Small intestine (tissue), 7 donors: ENCODE results near the gene NBEA. TPM values are rescaled to one million over a fixed set of nuclear protein-coding genes. Genes with fewer than 3 reads are reported as not detected.

Source experiments
- DNase-seq, 2 donors: peaks; one replicate each; pipeline versions ENCODE4 v3.0.0 to v3.0.0-alpha.2; 2013
- FAIRE-seq: peaks from 2 replicates; lab custom pipeline; 2012; peaks lifted over from hg19 to GRCh38; lab: Jason Lieb, UNC
- H3K27ac ChIP-seq, 3 donors: one replicate each; pipeline ENCODE4 v1.5.1; 2013; ENCODE audit warnings: low read length in 2 of 3, mild to moderate bottlenecking in 2 of 3, control low read depth in 1 of 3, inconsistent platforms in 1 of 3, low read depth in 1 of 3, moderate library complexity in 1 of 3
- H3K27me3 ChIP-seq, 3 donors: one replicate each; pipeline ENCODE4 v1.6.1; 2013; ENCODE audit warnings: low read length in 3 of 3, inconsistent platforms in 1 of 3; ENCODE audit not compliant: control insufficient read depth in 3 of 3, insufficient read depth in 3 of 3
- H3K36me3 ChIP-seq, 3 donors: one replicate each; pipeline ENCODE4 v1.6.1; 2013; ENCODE audit warnings: low read length in 3 of 3, inconsistent platforms in 1 of 3, low read depth in 1 of 3, mild to moderate bottlenecking in 1 of 3, moderate library complexity in 1 of 3; ENCODE audit not compliant: control insufficient read depth in 3 of 3, insufficient read depth in 2 of 3
- H3K4me1 ChIP-seq, 3 donors: one replicate each; pipeline ENCODE4 v1.6.1; 2013; ENCODE audit warnings: low read length in 2 of 3, inconsistent platforms in 1 of 3, low read depth in 1 of 3, mild to moderate bottlenecking in 1 of 3, moderate library complexity in 1 of 3; ENCODE audit not compliant: control insufficient read depth in 3 of 3, insufficient read depth in 2 of 3
- H3K4me3 ChIP-seq, 3 donors: one replicate each; pipeline ENCODE4 v1.5.1; 2013; ENCODE audit warnings: low read length in 3 of 3, control low read depth in 1 of 3, inconsistent platforms in 1 of 3, low read depth in 1 of 3, mild to moderate bottlenecking in 1 of 3, moderate library complexity in 1 of 3
- H3K9me3 ChIP-seq, 2 donors: one replicate each; pipeline ENCODE4 v1.6.1; 2013; ENCODE audit warnings: low read depth in 1 of 2, low read length in 1 of 2; ENCODE audit not compliant: control insufficient read depth in 2 of 2, insufficient read depth in 1 of 2
- WGBS, 3 donors: extraction: QIAGEN DNeasy Blood & Tissue Kit; methylation state at CpG; one replicate each; pipeline ENCODE4 v1.1.7; 2013; 5-methylcytosine and 5-hydroxymethylcytosine counted together
- polyA plus RNA-seq, 4 donors: library from polyadenylated mRNA; stranded (reverse) in 3 of 4; unstranded in 1 of 4; fragments of 200-250 nt in 3 of 4; fragments of 120-200 nt in 1 of 4; gene quantifications; one replicate each; pipeline versions ENCODE4 v1.2.1 to v1.2.3, GENCODE V29; 2013
- donor health status: healthy with polysubstance abuse.
- donor health status: control.
- donor health status: control.
- donor health status: Bipolar disorder and iron deficiency.
- donor health status: healthy.

NBEA gene
- polyA plus RNA-seq, 4 donors: 1.1 to 3.1 (median 2.2) TPM

DNA sequence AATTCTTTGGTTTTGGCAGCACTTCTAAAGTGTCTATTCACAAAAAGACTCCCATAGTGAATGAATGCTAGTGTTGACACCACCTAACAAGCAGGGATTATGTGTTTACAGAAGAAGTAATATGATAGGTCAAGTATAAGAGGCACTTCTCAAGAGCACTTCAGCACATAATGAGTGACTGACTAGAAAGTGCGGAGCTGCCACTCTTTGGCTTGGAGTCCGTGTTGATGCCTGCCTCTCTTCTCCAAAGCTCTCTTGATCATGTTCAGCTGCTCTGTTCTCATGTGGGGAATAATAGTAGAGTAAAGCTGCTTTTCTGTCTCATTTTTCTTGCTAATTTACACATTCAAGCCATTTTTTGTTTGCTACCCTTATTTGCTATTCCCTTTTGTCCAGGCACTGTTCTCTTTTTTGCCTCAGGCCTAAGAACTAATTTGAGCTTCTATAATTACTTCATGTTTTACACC lies 557.2 kb downstream of the NBEA start:
- Histone ChIP-seq H3K4me3 (no peak overlapping the region), H3K9me3 (no peaks in the 10 kb centered on the region), H3K4me1 (no peaks in the 10 kb centered on the region), H3K36me3 (no peaks in the 10 kb centered on the region), H3K27me3 (no peaks in the 10 kb centered on the region), H3K27ac (no peak overlapping the region)
- no peak for FAIRE-seq
- no peak for DNase-seq
- WGBS, 3 donors: 76 to 94% (median 87%) methylated on average over 2 of the region's 2 CpGs

DNA sequence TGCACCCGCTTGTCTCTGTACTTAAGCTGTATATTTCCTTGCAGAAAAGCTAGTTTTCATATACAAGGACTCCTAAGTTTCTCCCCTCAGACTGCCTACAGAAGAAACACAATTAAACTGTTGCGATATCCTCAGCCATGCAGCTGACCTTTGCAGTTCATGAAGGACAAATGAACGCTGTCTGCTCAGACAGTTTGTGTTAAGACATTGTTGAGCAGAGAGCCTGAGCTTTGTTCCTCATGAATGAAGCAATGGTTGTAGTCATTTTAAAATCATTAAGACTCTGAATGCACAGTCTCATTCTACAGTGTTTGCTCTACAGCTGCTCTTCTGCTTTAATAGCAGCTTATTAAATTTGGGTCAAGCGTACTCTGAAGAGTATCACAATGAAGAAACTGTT lies 557.6 kb downstream of the NBEA start:
- H3K27me3 ChIP-seq: no peaks in the 10 kb centered on the region
- H3K9me3 ChIP-seq: no peaks in the 10 kb centered on the region
- H3K4me1 ChIP-seq: no peaks in the 10 kb centered on the region
- H3K27ac ChIP-seq: no peak overlapping the region
- H3K4me3 ChIP-seq: no peak overlapping the region
- 83 to 84% (median 83%) methylated on average over 4 of the region's 4 CpGs for WGBS, 3 donors
- no peaks in the 10 kb centered on the region for H3K36me3 ChIP-seq
- DNase-seq: no peak
- no peak for FAIRE-seq

DNA sequence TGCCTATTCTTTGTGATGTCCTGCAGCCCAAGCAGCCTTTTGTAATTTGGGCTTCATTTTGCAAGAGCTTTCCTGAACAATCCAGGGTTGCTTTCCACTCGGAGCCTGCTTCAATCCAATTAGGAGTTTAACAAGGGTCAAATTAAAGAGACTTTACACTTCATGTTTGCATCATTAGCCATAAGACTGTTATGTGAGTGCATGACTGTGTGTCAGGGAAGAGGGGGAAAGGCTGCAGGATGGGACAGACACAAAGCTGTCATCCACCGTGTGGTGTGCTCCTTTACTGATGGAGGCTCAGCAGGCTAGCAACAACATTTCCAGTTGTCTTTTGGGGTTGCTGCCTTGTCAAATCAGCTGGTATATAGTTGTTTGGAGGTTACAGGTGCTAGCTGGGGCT lies 558.1 kb downstream of the NBEA start:
- Histone ChIP-seq H3K4me3 (no peak overlapping the region), H3K27me3 (no peaks in the 10 kb centered on the region), H3K4me1 (no peaks in the 10 kb centered on the region), H3K36me3 (no peaks in the 10 kb centered on the region), H3K9me3 (no peaks in the 10 kb centered on the region), H3K27ac (no peak overlapping the region)
- DNase-seq: no peak
- WGBS, 3 donors: 79 to 89% (median 81%) methylated on average over 2 of the region's 2 CpGs
- FAIRE-seq: no peak

DNA sequence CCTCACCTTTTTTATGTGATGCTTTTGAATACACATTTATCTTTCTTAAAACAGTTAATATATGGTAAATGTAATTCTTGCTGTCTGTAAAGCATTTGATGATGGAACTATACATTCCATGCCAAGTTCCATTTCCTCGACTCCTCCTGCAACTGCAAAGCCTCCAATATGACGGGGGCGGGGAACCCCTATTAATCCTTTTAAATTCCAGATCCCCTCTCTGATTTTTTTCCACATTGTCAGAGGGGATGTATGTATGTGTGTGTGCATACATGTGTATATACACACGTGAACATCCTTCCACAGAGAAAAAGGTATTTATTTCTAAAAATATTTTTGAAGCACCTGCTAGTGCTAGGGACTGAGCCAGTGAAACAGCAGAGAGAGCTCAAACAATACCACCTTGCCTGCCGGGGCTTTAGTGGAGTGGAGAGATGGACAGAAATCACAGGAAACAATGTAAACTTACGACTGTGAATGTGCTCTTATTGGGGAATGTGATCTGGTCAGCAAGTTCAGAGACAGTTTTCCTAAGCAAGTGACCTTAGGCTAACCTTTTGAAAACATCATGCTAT lies 559.7 kb downstream of the NBEA start:
- no peak overlapping the region for H3K27ac ChIP-seq
- H3K27me3 ChIP-seq: no peaks in the 10 kb centered on the region
- H3K36me3 ChIP-seq: no peaks in the 10 kb centered on the region
- WGBS, 3 donors: 67 to 77% (median 68%) methylated on average over 6 of the region's 6 CpGs
- no peak for FAIRE-seq
- DNase-seq: no peak
- H3K9me3 ChIP-seq: no peaks in the 10 kb centered on the region
- H3K4me1 ChIP-seq: no peaks in the 10 kb centered on the region
- H3K4me3 ChIP-seq: no peak overlapping the region

DNA sequence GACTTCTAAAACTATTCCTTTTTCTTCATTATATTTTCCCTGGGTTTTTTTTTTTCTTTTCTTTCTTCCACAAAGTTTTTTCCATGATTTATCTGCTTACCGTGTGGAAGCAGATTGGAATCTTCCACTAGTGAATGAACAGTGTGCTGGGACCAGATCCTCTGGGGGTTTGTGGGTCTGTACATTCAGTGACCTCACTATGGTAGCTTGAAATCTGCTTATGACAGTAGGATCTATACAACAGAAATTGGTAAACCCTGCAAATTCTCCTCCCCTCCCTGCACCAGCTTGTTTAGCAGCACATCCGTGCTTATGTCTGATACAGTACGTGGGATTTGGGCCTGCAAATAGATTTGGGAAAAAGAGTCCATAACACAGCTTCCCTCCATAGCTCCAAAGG lies 560.4 kb downstream of the NBEA start:
- Histone ChIP-seq H3K4me3 (no peak overlapping the region), H3K9me3 (no peaks in the 10 kb centered on the region), H3K36me3 (no peaks in the 10 kb centered on the region), H3K4me1 (no peaks in the 10 kb centered on the region), H3K27ac (no peak overlapping the region), H3K27me3 (no peaks in the 10 kb centered on the region)
- FAIRE-seq (no peak), DNase-seq (no peak)
- 56 to 68% (median 60%) methylated on average over 3 of the region's 3 CpGs for WGBS, 3 donors

DNA sequence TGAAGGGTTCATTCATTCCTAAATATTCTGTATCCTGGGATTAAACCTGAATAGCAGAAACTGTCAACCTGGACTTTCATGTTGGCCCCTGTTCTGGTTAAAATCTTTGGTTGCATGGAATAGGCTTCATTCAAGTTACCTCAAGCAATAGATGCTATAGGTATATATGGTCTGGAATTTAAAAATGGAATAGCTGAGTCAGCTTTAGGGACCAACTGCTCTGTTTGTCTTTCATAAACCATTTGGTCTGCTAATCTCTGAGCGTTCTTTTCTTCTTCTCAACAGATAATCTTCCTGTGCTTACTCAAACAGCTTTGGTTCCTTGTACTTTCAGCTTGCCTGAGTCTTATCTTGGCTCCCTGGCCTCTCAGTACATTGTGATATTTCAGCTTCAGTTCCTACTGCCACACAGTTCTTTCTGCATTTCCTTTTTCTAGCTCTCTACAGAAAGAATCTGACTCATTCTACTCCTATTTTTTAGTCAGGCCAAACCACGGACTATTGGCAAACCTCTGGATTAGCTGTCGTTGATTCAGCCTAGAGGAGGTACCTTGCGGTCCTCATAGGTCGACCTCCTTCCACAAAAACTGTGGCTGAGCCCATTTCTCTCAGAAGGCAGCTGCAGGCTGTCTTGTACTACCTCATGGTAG lies 570.3 kb downstream of the NBEA start:
- Histone ChIP-seq H3K27ac (peak overlapping the region in 1 of 3 donors; percentile 3), H3K4me3 (no peak overlapping the region), H3K27me3 (no peaks in the 10 kb centered on the region), H3K36me3 (no peaks in the 10 kb centered on the region), H3K9me3 (no peaks in the 10 kb centered on the region), H3K4me1 (no peaks in the 10 kb centered on the region)
- WGBS, 3 donors: 60 to 66% (median 61%) methylated on average over 5 of the region's 5 CpGs
- no peak for FAIRE-seq
- DNase-seq: peak in 1 of 2 donors; percentile 15

DNA sequence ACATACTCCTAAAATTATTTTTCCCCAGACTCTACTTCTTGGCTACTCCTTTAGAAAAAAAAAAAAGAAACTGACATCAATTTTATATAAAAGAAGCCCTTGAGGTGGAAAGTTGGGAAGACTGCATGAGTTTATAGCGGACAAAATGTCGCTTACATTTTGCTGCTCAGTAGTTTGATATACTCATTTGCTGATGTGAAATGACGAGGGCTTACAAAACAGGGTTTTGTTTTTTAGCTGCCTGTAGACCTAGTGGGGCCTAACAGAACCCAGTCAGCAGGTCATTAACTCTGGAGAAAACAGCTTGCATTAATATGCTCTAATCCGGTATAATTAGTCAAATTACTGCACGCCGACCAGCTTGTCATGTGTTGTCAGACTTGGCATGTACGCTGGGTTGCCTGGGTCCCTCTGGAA lies 572.0 kb downstream of the NBEA start:
- WGBS, 3 donors: 90 to 93% (median 90%) methylated on average over 7 of the region's 7 CpGs
- Histone ChIP-seq H3K9me3 (no peaks in the 10 kb centered on the region), H3K27ac (no peak overlapping the region), H3K36me3 (no peaks in the 10 kb centered on the region), H3K27me3 (no peaks in the 10 kb centered on the region), H3K4me3 (no peak overlapping the region), H3K4me1 (no peaks in the 10 kb centered on the region)
- FAIRE-seq (no peak), DNase-seq (no peak)

DNA sequence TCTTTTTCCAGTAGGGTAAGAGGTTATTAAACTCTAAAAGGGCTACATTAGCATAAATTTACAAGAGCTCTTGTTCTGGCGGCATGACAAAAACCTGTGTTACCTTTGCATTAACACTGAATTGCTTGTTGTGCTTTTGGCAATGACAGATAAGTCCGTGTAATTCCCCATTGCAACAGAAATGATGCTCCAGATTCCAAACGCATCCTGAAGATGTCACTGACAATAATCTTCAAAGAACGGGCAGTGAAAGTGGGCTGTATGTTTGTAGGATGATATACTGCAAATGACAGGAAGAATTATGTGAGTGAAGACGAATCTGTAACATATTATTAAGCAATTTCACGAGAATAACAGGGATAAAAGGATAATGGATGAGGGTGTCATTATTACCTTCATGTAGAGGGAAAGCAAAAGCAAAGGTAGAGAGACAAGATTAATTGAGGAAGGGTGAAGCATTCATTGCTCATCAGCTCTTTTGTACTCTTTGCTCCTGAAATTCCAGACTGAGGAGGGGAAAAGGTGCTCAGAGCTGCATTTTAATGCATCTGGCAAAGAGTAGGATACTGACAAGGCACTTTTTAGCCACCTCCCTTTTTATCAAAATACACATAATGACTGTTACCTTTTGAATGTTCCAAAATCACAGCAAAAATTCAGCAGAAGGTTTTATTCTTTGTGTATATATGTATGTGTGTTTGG lies 572.9 kb downstream of the NBEA start:
- WGBS, 3 donors: 67 to 82% (median 78%) methylated on average over 6 of the region's 6 CpGs
- DNase-seq (no peak), FAIRE-seq (no peak)
- Histone ChIP-seq H3K27ac (no peak overlapping the region), H3K4me3 (no peak overlapping the region), H3K9me3 (no peaks in the 10 kb centered on the region), H3K4me1 (no peaks in the 10 kb centered on the region), H3K27me3 (no peaks in the 10 kb centered on the region), H3K36me3 (no peaks in the 10 kb centered on the region)
